ENCODE data around the gene ZNF778.
A peak's percentile ranks its signal among the peaks of the same experiment; 100 is the strongest.

ZNF778 gene

GRCh38 chr16:89194340-89195311, 22.9 kb upstream of the ZNF778 start:
- no peak for DNase-seq (ENCODE audit: low read depth)

GRCh38 chr16:89195521-89196171, 21.9 kb upstream of the ZNF778 start:
- no peak for DNase-seq (ENCODE audit: low read depth)

- no peak for DNase-seq (ENCODE audit: low read depth)
These were observed 20.4 kb upstream of the ZNF778 start for GRCh38 chr16:89197033-89197632.

- no peak for DNase-seq (ENCODE audit: low read depth)
These were observed 19.7 kb upstream of the ZNF778 start for GRCh38 chr16:89197633-89198416.

GRCh38 chr16:89198417-89199240, 18.9 kb upstream of the ZNF778 start:
- no peak for DNase-seq (ENCODE audit: low read depth)

- DNase-seq (ENCODE audit: low read depth): no peak
These were observed 18.0 kb upstream of the ZNF778 start for GRCh38 chr16:89199241-89200123.

- DNase-seq (ENCODE audit: low read depth): no peak
These were observed 17.2 kb upstream of the ZNF778 start, which contains the start of gene SLC22A31 for GRCh38 chr16:89200124-89200849. Gene SLC22A31, minus strand, starts transcription at chr16:89200537. Its CDS starts 36 bp downstream, at chr16:89200501.

GRCh38 chr16:89200850-89201411, 16.6 kb upstream of the ZNF778 start:
- no peak for DNase-seq (ENCODE audit: low read depth)

- DNase-seq (ENCODE audit: low read depth): no peak
These were observed 15.8 kb upstream of the ZNF778 start for GRCh38 chr16:89201439-89202377.

- no peak for DNase-seq (ENCODE audit: low read depth)
These were observed 14.9 kb upstream of the ZNF778 start for GRCh38 chr16:89202422-89203215.

GRCh38 chr16:89207993-89208392, 9.5 kb upstream of the ZNF778 start:
- no peak for DNase-seq (ENCODE audit: low read depth)

- DNase-seq (ENCODE audit: low read depth): no peak
These were observed 7.9 kb upstream of the ZNF778 start for GRCh38 chr16:89209522-89210044.

GRCh38 chr16:89210165-89210903, 7.2 kb upstream of the ZNF778 start:
- DNase-seq (ENCODE audit: low read depth): no peak

GRCh38 chr16:89210904-89211515, 6.5 kb upstream of the ZNF778 start:
- DNase-seq (ENCODE audit: low read depth): no peak

GRCh38 chr16:89216315-89217137, 977 bp upstream of the ZNF778 start:
- peak; percentile 13 for DNase-seq (ENCODE audit: low read depth)

Data from non-pigmented ciliary epithelial cell (primary cell).